ENCODE results near the gene DIP2C.

The DIP2C gene

GRCh38 chr10:567869-568268, 121.6 kb downstream of the DIP2C start:
- no peak for DNase-seq

- DNase-seq: no peak
Observed at GRCh38 chr10:566241-566885, 123.1 kb downstream of the DIP2C start.

- no peak for DNase-seq
Observed at GRCh38 chr10:565676-566075, 123.8 kb downstream of the DIP2C start.

- DNase-seq: no peak
Observed at GRCh38 chr10:565146-565545, 124.3 kb downstream of the DIP2C start.

GRCh38 chr10:563827-564226, 125.6 kb downstream of the DIP2C start:
- DNase-seq: no peak

- no peak for DNase-seq
Observed at GRCh38 chr10:562142-562541, 127.3 kb downstream of the DIP2C start.

- DNase-seq: no peak
Observed at GRCh38 chr10:561721-562120, 127.7 kb downstream of the DIP2C start.

- DNase-seq: no peak
Observed at GRCh38 chr10:560314-560992, 129.0 kb downstream of the DIP2C start.

- DNase-seq: no peak
Observed at GRCh38 chr10:559767-560047, 129.8 kb downstream of the DIP2C start.

GRCh38 chr10:558891-559766, 130.3 kb downstream of the DIP2C start:
- no peak for DNase-seq

GRCh38 chr10:558364-558763, 131.1 kb downstream of the DIP2C start:
- no peak for DNase-seq

GRCh38 chr10:557792-558328, 131.6 kb downstream of the DIP2C start:
- no peak for DNase-seq

- no peak for DNase-seq
Observed at GRCh38 chr10:556971-557637, 132.4 kb downstream of the DIP2C start.

- DNase-seq: no peak
Observed at GRCh38 chr10:555682-556350, 133.7 kb downstream of the DIP2C start.

- no peak for DNase-seq
Observed at GRCh38 chr10:555281-555680, 134.2 kb downstream of the DIP2C start.

- DNase-seq: no peak
Observed at GRCh38 chr10:554182-554848, 135.2 kb downstream of the DIP2C start.

- no peak for DNase-seq
Observed at GRCh38 chr10:553233-553632, 136.2 kb downstream of the DIP2C start.

- DNase-seq: no peak
Observed at GRCh38 chr10:552679-553078, 136.8 kb downstream of the DIP2C start.

- DNase-seq: no peak
Observed at GRCh38 chr10:551373-552252, 137.9 kb downstream of the DIP2C start.

GRCh38 chr10:550665-551372, 138.6 kb downstream of the DIP2C start:
- no peak for DNase-seq
